OCI-LY1 (cell line): ENCODE measurements around the gene MAP6D1.

Source experiments
- EZH2 ChIP-seq: fragments of 200-600 bp; sonication (generic), shearing (Covaris generic); IDR thresholded peaks from 2 replicates; pipeline ENCODE4 v1.8.0; 2017; ENCODE audit warnings: borderline replicate concordance, mixed run types, mild to moderate bottlenecking, antibody characterized with exemption, low read length, moderate library complexity, mixed read lengths
- TF ChIP-seq, protein P1 (sequence below): fragments of 200-600 bp; sonication (generic), shearing (Covaris generic); IDR thresholded peaks from 2 replicates; pipeline ENCODE4 v1.5.1; 2017; ENCODE audit warnings: mild to moderate bottlenecking, antibody characterized with exemption, low read length, moderate library complexity, mixed read lengths

DNA sequence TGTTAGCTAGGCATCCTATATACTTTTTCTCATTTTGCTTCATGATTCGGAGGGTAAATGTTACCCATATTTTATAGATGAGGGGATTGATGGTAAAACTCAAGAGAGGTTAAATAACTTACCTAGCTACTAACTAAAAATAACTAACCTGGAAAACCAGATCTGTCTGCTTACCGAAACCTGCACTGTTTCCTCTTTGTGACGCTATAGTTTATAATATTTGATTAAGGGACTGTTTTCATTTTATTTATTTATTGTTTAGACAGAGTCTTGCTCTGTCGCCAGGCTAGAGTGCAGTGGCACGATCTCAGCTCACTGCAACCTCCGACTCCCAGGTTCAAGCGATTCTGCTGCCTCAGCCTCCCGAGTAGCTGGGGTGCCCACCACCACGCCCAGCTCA lies 55.9 kb downstream of the MAP6D1 start:
- TF ChIP-seq, protein P1, sequence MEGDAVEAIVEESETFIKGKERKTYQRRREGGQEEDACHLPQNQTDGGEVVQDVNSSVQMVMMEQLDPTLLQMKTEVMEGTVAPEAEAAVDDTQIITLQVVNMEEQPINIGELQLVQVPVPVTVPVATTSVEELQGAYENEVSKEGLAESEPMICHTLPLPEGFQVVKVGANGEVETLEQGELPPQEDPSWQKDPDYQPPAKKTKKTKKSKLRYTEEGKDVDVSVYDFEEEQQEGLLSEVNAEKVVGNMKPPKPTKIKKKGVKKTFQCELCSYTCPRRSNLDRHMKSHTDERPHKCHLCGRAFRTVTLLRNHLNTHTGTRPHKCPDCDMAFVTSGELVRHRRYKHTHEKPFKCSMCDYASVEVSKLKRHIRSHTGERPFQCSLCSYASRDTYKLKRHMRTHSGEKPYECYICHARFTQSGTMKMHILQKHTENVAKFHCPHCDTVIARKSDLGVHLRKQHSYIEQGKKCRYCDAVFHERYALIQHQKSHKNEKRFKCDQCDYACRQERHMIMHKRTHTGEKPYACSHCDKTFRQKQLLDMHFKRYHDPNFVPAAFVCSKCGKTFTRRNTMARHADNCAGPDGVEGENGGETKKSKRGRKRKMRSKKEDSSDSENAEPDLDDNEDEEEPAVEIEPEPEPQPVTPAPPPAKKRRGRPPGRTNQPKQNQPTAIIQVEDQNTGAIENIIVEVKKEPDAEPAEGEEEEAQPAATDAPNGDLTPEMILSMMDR: no peak
- TF ChIP-seq EZH2: no peak
